Measurements from ENCODE around the gene KIAA0753. TPM values are rescaled to one million over a fixed set of nuclear protein-coding genes. Genes with fewer than 3 reads are reported as not detected.

Gene KIAA0753
- polyA plus RNA-seq, 1 of the 3 experiments (the other 2 are of a cell fraction), result 7.2 TPM

- no peaks in the 10 kb centered on the region for H4K20me1 ChIP-seq (ENCODE audit: insufficient read depth)
- H3K9me3 ChIP-seq, result no peaks in the 10 kb centered on the region
- no peaks in the 10 kb centered on the region for H3K79me2 ChIP-seq (ENCODE audit: insufficient read depth)
- WGBS (ENCODE audit: low lambda C conversion rate), result 0% methylated on average over 4 of the region's 4 CpGs
- H3K36me3 ChIP-seq (replicated peaks in 1 of 2; ENCODE audit: control insufficient read depth in 1 of 2, insufficient read depth in 2 of 2, low read length in 1 of 2), result no peaks in the 10 kb centered on the region
- TF ChIP-seq, protein P1, sequence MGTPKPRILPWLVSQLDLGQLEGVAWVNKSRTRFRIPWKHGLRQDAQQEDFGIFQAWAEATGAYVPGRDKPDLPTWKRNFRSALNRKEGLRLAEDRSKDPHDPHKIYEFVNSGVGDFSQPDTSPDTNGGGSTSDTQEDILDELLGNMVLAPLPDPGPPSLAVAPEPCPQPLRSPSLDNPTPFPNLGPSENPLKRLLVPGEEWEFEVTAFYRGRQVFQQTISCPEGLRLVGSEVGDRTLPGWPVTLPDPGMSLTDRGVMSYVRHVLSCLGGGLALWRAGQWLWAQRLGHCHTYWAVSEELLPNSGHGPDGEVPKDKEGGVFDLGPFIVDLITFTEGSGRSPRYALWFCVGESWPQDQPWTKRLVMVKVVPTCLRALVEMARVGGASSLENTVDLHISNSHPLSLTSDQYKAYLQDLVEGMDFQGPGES (IDR thresholded peaks at IDR 0.05; ENCODE audit: low read depth, low read length), result no peak
- no peak for TF ChIP-seq CTCF (IDR thresholded peaks at IDR 0.05)
- TF ChIP-seq TEAD4 (IDR thresholded peaks at IDR 0.05; ENCODE audit: borderline replicate concordance, insufficient read depth), result no peak
- no peak for TF ChIP-seq POLR2AphosphoS5 (IDR thresholded peaks at IDR 0.05; ENCODE audit: low read depth, low read length)
- TF ChIP-seq NFIC (IDR thresholded peaks at IDR 0.05; ENCODE audit: borderline replicate concordance), result no peak
- no peak for TF ChIP-seq TCF12 (IDR thresholded peaks at IDR 0.05)
- TF ChIP-seq RAD21 (IDR thresholded peaks at IDR 0.05; ENCODE audit: low read length), result no peak
- TF ChIP-seq, protein P2, sequence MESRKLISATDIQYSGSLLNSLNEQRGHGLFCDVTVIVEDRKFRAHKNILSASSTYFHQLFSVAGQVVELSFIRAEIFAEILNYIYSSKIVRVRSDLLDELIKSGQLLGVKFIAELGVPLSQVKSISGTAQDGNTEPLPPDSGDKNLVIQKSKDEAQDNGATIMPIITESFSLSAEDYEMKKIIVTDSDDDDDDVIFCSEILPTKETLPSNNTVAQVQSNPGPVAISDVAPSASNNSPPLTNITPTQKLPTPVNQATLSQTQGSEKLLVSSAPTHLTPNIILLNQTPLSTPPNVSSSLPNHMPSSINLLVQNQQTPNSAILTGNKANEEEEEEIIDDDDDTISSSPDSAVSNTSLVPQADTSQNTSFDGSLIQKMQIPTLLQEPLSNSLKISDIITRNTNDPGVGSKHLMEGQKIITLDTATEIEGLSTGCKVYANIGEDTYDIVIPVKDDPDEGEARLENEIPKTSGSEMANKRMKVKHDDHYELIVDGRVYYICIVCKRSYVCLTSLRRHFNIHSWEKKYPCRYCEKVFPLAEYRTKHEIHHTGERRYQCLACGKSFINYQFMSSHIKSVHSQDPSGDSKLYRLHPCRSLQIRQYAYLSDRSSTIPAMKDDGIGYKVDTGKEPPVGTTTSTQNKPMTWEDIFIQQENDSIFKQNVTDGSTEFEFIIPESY (IDR thresholded peaks at IDR 0.05; ENCODE audit: borderline replicate concordance, low read depth), result no peak
- TF ChIP-seq EZH2phosphoT487 (IDR thresholded peaks at IDR 0.05; ENCODE audit: borderline replicate concordance, low read depth), result no peak
- no peak for TF ChIP-seq EP300 (IDR thresholded peaks at IDR 0.05; ENCODE audit: borderline replicate concordance in 1 of 2, low read depth in 1 of 2, low read length in 1 of 2)
- TF ChIP-seq, protein P3, sequence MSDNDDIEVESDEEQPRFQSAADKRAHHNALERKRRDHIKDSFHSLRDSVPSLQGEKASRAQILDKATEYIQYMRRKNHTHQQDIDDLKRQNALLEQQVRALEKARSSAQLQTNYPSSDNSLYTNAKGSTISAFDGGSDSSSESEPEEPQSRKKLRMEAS (IDR thresholded peaks at IDR 0.05; ENCODE audit: low read depth), result no peak
- TF ChIP-seq JUND (IDR thresholded peaks at IDR 0.05), result no peak
- TF ChIP-seq, protein P4, sequence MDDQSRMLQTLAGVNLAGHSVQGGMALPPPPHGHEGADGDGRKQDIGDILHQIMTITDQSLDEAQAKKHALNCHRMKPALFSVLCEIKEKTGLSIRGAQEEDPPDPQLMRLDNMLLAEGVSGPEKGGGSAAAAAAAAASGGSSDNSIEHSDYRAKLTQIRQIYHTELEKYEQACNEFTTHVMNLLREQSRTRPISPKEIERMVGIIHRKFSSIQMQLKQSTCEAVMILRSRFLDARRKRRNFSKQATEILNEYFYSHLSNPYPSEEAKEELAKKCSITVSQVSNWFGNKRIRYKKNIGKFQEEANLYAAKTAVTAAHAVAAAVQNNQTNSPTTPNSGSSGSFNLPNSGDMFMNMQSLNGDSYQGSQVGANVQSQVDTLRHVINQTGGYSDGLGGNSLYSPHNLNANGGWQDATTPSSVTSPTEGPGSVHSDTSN (IDR thresholded peaks at IDR 0.05), result no peak
- no peak for TF ChIP-seq CHD2 (IDR thresholded peaks at IDR 0.05; ENCODE audit: low read length, partially characterized antibody)
- no peak for TF ChIP-seq REST (IDR thresholded peaks at IDR 0.05; ENCODE audit: low read depth, low read length)
- no peak for TF ChIP-seq RCOR1 (IDR thresholded peaks at IDR 0.05; ENCODE audit: low read length)
- no peaks in the 10 kb centered on the region for H3K9me2 ChIP-seq
- H3K9ac ChIP-seq, result no peak overlapping the region
- H3F3A ChIP-seq (replicated peaks; ENCODE audit: insufficient read depth), result no peaks in the 10 kb centered on the region
- H3K27ac ChIP-seq (ENCODE audit: low read depth in 2 of 2, low read length in 1 of 2), result no peak overlapping the region
- H3K4me3 ChIP-seq (ENCODE audit: low read depth in 2 of 2, low read length in 1 of 2), result no peak overlapping the region
- no peaks in the 10 kb centered on the region for H3K4me1 ChIP-seq (ENCODE audit: control insufficient read depth in 1 of 2, insufficient read depth in 2 of 2, low read depth in 1 of 2, low read length in 1 of 2)
- peaks cover 85% of the 10 kb centered on the region for H3K27me3 ChIP-seq (ENCODE audit: insufficient read depth)
- POLR2A ChIA-PET, result no interaction called here
- H3K4me2 ChIP-seq, result no peak overlapping the region
- no peak for DNase-seq
- CTCF ChIA-PET, result interaction anchor here (0.9 to 1.4 kb wide), 3 partner anchors 15 to 161 kb away, joined by 3 to 7 read pairs (median 3); no protein-coding TSS in a partner anchor
- no peak overlapping the region for H2AFZ ChIP-seq (ENCODE audit: low read depth)
Measured at GRCh38 chr17:6682339-6682738, 41.8 kb upstream of the KIAA0753 start.

Measured in SK-N-SH (cell line).